GM21390 (cell line): Measurements from ENCODE around the gene CAPN13.

ENCODE experiments used
- ATAC-seq: cut with Tn5 transposase; IDR thresholded peaks from one replicate; pipeline ENCODE4 v1.9.1; 2021; ENCODE audit not compliant: unreplicated experiment

Gene CAPN13

GRCh38 chr2:30684516-30684915 is 122.7 kb downstream of the CAPN13 start:
- ATAC-seq, result no peak

GRCh38 chr2:30684026-30684425 is 123.2 kb downstream of the CAPN13 start:
- no peak for ATAC-seq

DNA sequence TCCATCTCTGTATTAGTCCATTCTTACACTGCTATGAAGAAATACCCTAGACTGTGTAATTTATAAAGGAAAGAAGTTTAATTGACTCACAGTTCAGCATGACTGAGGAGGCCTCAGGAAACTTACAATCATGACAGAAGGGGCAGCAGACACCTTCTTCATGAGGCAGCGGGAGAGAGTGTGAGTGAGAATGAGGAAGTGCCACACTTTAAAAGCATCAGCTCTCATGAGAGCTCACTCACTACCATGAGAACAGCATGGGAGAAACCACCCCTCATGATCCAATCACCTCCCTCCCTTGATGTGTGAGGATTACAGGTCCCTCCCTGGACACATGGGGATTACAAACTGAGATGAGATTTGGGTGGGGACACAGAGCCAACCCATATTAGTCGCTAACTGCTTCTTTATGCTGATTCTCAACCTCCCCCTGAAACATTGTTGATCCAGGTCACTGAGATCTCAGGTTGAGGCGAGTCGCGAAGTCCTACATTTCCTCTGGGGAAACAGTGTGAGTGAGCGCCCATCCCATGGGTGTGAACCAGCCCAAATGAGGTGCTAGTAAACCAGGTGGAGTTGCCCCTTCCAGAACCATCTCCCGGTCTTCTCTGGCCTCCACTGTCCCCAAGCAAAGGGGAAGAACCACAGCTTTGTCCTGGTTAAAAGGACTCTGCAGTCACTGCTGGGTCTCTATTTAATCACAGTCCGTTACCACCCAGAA is 123.8 kb downstream of the CAPN13 start:
- ATAC-seq, result no peak

DNA sequence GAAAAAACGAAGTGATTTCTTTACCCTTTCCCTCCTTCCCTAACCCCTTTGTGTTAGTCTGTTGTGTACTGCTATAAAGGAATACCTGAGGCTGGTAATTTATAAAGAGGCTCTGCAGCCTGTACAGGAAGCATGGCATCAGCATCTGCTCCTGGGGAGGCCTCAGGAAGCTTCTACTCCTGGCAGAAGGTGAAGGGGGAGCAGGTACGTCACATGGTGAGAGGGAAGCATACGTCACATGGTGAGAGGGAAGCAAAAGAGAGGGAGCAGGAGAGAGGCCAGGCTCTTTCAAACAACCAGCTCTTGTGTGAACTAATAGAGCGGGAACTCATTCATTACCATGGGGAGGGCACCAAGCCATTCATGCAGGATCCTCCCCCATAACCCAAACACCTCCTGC is 126.2 kb downstream of the CAPN13 start:
- ATAC-seq, result no peak

GRCh38 chr2:30680121-30680520 is 127.1 kb downstream of the CAPN13 start:
- no peak for ATAC-seq

DNA sequence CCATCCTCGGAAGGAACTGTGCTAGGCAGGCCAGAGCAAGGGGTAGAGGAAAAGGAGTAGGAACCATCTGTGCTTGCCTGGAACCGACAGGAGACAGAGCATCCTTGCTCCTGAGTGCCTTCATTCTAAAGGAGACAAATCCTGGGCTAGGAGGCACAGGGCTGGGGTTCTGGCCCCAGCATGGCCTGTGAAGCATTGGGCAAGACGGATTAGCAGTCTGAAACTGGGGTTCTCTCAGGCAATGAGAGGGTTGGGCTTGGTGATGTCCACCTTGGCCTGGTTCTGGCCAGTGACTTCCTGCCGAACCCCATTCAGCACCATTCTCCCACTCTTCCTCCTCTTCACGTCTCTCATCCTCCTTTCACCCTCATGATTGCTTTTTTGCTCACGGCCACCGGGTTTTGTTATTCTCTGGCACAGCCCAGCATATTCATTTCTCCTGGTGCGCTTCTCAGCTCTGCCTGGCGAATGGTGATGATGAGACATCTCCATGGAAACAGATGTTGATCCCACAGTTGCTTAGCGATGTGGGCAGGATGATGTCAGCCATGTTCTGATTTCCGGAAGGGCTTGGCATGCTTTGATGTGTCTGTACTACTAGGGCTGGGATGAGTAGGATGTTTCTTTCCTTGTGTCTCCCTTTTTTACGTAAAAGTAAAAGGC is 127.7 kb downstream of the CAPN13 start:
- ATAC-seq, result no peak

DNA sequence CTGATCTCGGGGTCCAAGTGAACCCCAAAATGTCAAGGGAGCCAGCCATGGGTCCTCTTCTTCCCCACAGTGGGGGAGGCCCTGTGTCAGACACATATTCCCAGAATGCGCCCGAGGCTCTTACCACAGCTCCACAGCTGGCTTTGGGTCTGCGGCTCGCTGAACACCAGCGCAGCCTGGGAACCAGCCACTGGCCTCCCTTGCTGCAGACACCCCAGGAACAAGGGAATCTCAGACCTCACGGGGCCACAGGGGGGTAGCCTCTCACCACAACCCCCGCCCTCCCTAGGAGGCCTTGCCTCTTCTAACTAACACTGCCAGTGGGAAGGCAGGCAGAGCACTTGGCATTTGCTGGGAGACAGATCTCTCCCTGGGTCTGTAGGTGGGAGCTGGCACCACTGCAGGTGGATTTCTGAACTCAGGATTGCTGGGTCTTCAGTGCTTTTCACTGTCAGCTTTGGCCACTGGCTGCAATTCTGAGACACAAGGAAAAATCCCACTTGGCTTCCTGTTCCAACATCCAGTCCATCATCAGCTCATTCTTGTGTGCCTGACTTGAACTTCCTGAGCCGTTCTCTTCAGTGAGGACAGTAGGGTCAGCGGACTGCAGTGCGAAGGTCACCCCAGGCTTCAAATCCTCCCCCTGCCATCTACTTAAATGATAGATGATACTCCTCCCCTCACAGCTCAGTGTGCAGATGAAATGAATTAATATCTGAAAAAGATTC is 128.7 kb downstream of the CAPN13 start:
- no peak for ATAC-seq

DNA sequence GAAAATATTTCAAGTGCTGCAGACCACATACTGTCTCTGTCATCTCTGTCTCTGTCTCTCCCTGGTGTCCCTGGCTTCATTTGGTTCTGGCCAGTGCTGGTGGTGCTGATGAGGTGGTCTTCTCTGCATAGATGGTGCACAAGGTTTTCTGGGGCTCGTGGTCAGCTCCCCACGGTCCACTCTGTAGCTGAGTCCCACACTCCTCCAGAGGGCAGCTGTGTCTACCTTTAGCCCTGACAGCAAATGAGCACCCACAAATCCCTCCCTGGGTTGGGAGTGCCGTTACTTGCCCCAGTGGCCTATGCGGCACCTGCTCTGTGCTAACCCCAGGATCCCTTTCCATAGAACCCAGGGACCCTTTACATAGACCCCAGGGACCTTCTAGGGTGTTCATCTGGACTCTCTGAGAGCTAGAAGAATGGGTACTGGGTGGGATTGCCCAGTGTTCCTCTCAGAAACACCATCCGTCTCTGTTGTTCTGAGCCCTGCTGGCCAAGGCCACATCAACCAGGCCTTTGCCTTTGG is 129.3 kb downstream of the CAPN13 start:
- no peak for ATAC-seq

DNA sequence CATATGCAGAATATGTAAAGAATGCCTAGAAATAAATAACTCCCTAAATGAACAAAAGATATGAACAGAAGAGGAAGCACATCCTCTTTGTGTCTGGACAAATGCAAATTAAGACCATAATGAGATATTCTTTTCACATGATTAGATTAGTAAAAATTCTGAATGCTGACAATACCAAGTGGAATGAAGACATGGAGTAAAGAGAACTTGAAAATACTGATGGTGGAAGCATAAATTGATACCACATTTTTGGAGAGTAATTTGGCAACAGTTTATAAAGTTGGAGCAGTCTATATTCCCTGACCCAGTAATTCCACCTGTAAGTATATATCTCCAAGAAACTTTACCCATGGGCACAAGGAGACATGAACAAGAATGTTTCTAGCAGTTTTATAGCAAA is 130.0 kb downstream of the CAPN13 start:
- ATAC-seq, result no peak

- ATAC-seq, result no peak
Measured at GRCh38 chr2:30675758-30676157, 131.5 kb downstream of the CAPN13 start.

- no peak for ATAC-seq
Measured at GRCh38 chr2:30673127-30673526, 134.1 kb downstream of the CAPN13 start.
